Stimulated activated CD4-positive, alpha-beta T cell treated with anti-CD3 and anti-CD28 coated beads, TNF-alpha, amount 100 ng/mL, for 48 hours (primary cell): Measurements from ENCODE around the gene BAIAP2.

Experiments used
- DNase-seq, 3 donors: peaks; one replicate each; pipeline ENCODE4 v3.0.0-alpha.2; 2020; ENCODE audit warnings: low read depth in 3 of 3

BAIAP2 gene

DNA sequence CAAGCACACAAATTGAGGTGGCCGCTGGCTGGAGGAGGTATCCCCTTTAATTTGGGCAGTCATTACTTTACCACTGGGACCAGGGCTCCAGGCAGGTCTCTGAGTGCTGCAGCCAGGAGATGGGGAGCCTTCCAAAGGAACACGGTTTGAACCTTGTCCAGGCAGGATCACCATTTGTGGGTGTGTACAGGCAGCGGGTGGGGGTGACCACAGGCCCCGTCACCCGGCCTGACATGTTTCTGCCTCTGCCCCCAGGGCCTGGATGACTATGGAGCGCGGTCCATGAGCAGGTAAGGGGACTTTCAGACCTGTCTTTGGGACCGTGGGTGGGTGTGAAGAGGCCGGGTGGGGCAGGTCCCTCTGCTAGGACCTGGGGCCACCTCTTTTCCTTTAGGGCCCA lies 73.3 kb downstream of the BAIAP2 start:
- no peak for DNase-seq

- DNase-seq: no peak
Measured at GRCh38 chr17:81109957-81110356, 75.0 kb downstream of the BAIAP2 start.

DNA sequence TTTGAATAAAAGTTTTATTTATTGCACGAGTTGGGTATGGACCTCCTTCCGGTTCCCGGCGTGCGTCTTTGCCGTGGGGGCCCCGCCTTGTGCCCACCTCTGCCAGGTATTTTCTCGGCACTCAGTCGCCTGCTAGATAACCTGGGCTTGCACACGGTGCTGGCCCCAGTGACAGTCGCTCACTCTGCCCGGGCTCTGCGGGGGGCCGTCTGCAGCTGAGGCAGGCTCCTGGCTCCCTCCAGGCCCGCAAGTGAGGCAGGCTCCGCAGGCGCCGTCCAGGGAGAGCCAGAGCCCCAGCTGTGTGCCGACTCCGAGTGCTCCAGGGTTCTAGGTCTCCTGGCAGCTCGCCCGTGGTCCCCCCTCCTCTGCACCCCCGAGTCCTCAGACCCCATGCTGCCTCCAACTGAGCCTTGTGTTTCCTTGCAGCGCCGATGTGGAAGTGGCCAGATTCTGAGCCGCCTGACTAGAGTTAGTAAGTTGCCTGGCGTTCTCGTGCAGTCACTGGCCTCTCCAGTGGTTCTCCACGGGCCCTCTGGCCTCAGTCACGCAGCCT lies 75.6 kb downstream of the BAIAP2 start:
- DNase-seq: no peak

- no peak for DNase-seq
Measured at GRCh38 chr17:81111066-81111465, 76.1 kb downstream of the BAIAP2 start.

DNA sequence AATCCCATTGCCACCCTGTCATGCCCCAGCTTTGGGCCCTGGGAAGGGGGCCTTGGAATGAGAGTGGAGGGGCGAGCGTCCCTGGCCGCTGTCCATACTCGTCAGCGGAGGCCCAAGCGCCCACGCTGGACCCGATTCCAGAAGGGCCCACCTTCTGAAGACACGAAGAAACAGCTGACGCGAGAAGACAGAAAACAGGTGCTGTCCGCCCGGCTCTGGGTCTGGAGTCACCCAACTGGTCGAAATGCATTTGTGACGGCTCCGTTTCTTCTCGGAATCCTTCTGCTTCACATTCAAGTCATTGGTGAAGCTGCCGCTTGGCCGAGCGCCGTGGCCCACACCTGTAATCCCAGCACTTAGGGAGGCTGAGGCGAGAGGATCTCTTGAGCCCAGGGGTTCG lies 77.5 kb downstream of the BAIAP2 start:
- no peak for DNase-seq

DNA sequence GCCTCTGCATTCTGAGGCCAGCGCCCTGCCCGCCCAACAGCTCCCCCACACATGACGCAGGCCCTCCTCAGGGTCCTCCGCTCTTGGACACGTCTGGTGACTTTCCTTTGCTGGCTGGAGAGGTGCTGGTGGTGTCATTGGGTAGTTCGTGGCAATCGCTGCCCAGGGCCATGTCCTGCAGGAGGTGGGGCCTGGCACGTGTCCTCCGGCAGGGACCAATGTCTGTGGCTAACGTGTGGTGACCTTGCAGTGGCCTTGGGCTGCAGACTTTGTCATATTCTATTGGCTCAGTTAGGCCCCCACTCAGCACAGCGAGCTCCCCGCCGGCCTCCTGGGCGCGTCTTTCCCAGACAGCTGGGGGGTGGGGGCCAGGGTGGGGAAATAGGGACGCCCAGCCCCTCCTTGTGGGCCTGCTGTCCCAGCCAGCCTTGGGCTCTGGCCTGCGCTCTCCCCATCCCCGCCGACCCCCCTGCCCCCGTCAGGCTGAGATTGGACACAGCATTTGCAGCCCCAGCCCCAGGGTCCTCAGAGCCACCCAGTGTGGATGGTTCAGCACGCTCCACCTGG lies 78.3 kb downstream of the BAIAP2 start:
- DNase-seq: no peak

DNA sequence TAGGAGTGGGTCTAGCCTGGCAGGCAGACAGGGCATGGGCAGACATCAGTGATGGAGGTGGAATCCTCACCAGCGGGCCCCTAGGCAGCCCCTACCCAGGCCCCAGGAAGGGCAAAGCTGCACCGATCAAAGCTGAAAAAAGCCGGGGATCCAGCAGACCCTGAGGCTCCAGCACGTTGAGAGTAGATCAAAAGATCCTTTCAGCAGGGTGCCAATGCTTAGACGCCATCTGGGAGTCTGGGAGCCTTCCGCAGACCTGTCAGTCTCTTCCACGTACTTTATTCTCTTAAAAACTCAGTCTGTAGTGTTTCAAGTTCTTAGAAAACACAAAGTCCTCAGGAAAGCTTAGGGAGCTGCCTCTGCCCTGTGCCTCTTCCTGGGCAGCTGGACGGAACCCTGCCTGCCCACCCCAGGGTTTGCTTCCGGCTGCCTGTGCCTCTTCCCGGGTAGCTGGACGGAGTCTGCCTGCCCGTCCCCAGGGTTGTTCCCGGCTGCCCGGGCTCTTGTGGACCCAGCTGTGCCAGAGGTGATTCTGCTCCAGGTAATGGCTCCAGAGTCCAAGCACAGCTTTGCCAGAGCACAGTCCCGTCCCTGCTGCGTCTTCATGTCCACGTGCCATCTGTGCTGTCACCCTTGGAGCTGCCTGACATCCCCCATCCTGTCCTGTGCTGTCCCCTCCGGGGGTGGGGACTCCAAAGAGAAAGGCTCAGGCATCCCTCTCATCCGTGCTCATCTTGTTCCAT lies 79.6 kb downstream of the BAIAP2 start:
- DNase-seq: no peak

- DNase-seq: no peak
Measured at GRCh38 chr17:81115219-81115618, 80.3 kb downstream of the BAIAP2 start.

GRCh38 chr17:81115749-81116464 lies 81.0 kb downstream of the BAIAP2 start:
- DNase-seq: no peak

DNA sequence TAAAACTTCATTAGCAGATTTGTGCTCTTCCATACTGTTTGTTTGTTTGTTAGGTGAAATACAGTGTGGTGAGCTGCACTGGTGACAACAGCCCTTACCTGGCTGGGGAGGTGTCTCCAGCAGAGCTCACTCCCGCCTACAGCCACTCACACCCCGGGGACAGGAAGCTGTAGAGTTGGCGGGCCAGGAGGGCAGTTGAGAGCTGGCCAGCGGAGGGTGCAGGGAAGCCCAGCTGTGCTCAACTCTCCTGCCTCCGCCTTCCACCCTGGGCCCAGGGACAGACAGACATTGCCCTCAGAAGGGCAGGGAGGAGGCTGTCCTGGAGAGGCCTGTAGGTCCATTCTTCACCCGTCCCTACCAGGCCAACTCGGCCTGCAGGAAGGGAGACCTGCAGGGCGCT lies 81.8 kb downstream of the BAIAP2 start:
- DNase-seq: no peak

DNA sequence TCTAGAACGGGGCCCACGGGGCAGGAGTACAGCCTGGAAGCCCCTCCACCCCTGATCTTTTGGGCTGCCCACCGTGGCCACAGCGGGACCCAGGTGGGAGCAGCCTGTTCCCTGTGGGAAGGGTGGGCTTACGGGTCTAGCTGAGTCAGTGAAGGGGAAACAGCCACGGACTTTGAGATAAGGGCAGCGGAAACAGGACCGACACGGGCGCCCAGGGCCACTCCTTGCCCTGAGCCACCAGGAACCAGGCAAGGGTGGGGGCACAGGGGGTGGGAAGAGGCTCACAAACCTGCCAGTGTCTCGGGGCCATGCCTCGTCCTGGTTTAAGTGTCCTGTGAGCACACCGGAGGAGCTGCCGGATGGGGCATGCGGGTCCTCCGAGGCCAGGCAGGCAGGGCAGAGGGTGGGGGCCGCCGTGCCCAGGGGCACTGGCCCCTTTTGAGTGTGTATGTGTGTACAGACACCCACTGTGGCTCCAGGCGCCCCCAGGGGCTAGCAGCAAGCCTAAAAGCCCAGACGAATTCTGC lies 82.8 kb downstream of the BAIAP2 start:
- no peak for DNase-seq

GRCh38 chr17:81118308-81119221 lies 83.6 kb downstream of the BAIAP2 start:
- no peak for DNase-seq

- DNase-seq: peak; percentile 84 to 92 (median 88)
Measured at GRCh38 chr17:81119223-81120148, 84.5 kb downstream of the BAIAP2 start.

- no peak for DNase-seq
Measured at GRCh38 chr17:81120149-81120484, 85.2 kb downstream of the BAIAP2 start.

- no peak for DNase-seq
Measured at GRCh38 chr17:81120695-81121621, 86.0 kb downstream of the BAIAP2 start.

DNA sequence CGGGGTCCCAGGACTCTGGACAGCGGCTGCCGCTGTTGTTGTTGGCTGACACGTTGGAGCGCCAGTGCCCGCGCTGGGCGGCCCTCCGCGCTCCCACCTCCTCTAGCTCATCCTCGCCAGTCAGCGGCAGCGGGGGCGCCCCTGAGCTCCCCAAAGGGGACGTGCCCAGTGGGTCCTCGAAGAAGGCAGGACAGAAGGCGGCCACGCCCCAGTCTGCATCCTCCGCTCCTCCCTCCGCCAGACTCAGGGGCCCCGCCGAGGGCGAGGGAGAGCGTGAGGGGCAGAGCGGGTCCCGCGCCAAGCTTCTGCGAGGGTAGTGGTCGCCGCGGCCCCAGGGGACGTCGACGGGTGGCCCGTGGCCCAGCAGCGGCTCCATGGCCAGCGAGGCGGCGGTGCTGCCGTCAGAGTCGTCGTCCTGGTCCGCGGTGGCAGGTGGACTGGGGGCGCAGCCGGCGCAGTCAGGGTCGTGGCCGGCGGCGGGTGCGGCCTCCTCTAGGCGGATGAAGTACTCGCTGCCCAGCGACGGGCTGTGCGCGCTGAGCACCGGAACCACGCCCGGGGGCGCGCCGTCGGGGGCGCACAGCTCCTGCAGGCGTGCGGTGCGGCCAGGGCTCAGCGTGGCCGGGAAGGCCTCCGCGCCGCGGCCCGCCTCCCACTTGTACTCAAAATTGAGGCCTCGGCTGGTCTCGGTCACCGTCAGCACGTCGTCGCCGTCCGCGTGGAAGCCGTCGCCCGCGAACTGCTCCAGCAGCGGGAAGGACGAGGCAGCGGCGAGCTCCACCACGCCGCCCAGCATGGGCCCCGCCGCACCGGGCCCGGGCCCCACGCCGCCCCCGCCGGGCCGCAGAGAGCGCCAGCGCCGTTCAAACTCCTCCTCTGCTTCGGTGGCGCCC lies 87.1 kb downstream of the BAIAP2 start:
- no peak for DNase-seq

- DNase-seq: no peak
Measured at GRCh38 chr17:81123052-81124048, 88.4 kb downstream of the BAIAP2 start.
